NCI-H187 (cell line): ENCODE data around the gene PLD5.
"Not testable (repeated sequence)": the region's sequence is repeated elsewhere in the genome, so short reads cannot be mapped to it uniquely, and the experiment has no call there.

Source experiments
- DNase-seq, 2 experiments: peaks; one replicate each; lab custom pipeline; 2025; lab: John Stamatoyannopoulos, UW

The PLD5 gene

GRCh38 chr1:242276769-242277168, 247.7 kb downstream of the PLD5 start:
- not testable (repeated sequence) for DNase-seq

- not testable (repeated sequence) for DNase-seq
These were observed 257.5 kb downstream of the PLD5 start for GRCh38 chr1:242267004-242267403.

GRCh38 chr1:242264419-242264818, 260.1 kb downstream of the PLD5 start:
- DNase-seq, result not testable (repeated sequence)

- no peak for DNase-seq
These were observed 279.2 kb downstream of the PLD5 start for GRCh38 chr1:242245255-242245654.

GRCh38 chr1:242243472-242243871, 281.0 kb downstream of the PLD5 start:
- DNase-seq, result no peak

GRCh38 chr1:242242983-242243382, 281.5 kb downstream of the PLD5 start:
- DNase-seq, result no peak

- DNase-seq, result no peak
These were observed 282.6 kb downstream of the PLD5 start for GRCh38 chr1:242241936-242242335.

- no peak for DNase-seq
These were observed 283.8 kb downstream of the PLD5 start for GRCh38 chr1:242240691-242241090.

- DNase-seq, result no peak
These were observed 284.4 kb downstream of the PLD5 start for GRCh38 chr1:242240077-242240476.

GRCh38 chr1:242239398-242239797, 285.1 kb downstream of the PLD5 start:
- DNase-seq, result no peak

- DNase-seq, result no peak
These were observed 287.4 kb downstream of the PLD5 start for GRCh38 chr1:242237051-242237450.

GRCh38 chr1:242228991-242229390, 295.5 kb downstream of the PLD5 start:
- DNase-seq, result no peak

- no peak for DNase-seq
These were observed 298.5 kb downstream of the PLD5 start for GRCh38 chr1:242225767-242226573.

GRCh38 chr1:242224878-242225766, 299.4 kb downstream of the PLD5 start:
- not testable (repeated sequence) for DNase-seq

GRCh38 chr1:242224461-242224860, 300.0 kb downstream of the PLD5 start:
- no peak for DNase-seq

- DNase-seq, result no peak
These were observed 304.6 kb downstream of the PLD5 start for GRCh38 chr1:242219905-242220304.

GRCh38 chr1:242219298-242219901, 305.1 kb downstream of the PLD5 start:
- DNase-seq, result no peak

GRCh38 chr1:242216368-242216767, 308.1 kb downstream of the PLD5 start:
- no peak for DNase-seq

GRCh38 chr1:242214455-242214854, 310.0 kb downstream of the PLD5 start:
- not testable (repeated sequence) for DNase-seq

- DNase-seq, result not testable (repeated sequence)
These were observed 311.5 kb downstream of the PLD5 start for GRCh38 chr1:242212961-242213360.

GRCh38 chr1:242212401-242212800, 312.1 kb downstream of the PLD5 start:
- no peak for DNase-seq

GRCh38 chr1:242211254-242212022, 313.1 kb downstream of the PLD5 start:
- no peak for DNase-seq
